Activated naive CD8-positive, alpha-beta T cell treated with anti-CD3 and anti-CD28 coated beads, Interleukin-2, amount 50 U/mL, for 16 hours (primary cell): ENCODE measurements around the gene BRI3.

ENCODE experiments used
- DNase-seq: peaks from one replicate; pipeline ENCODE4 v3.0.0-alpha.2; 2020; ENCODE audit warnings: low read depth, low spot score

The BRI3 gene

GRCh38 chr7:98252425-98253054, 28.9 kb upstream of the BRI3 start:
- no peak for DNase-seq

DNA sequence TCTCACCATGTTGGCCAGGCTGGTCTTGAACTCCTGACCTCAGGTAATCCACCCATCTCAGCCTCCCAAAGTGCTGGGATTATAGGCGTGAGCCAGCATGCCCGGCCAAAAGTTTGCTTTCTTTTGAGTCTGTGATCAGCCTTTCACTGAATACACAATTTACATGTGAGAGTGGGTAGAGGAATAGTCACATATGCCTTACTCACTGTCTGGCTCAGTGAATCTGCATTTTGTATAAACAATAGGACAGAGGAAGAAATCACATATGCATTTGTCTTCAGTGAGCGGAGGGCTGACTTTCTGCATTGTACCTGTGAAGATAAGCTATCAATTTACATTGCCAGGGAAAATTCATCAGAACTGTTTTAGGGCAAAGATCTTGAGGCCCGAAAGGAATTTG, 27.0 kb upstream of the BRI3 start:
- no peak for DNase-seq

DNA sequence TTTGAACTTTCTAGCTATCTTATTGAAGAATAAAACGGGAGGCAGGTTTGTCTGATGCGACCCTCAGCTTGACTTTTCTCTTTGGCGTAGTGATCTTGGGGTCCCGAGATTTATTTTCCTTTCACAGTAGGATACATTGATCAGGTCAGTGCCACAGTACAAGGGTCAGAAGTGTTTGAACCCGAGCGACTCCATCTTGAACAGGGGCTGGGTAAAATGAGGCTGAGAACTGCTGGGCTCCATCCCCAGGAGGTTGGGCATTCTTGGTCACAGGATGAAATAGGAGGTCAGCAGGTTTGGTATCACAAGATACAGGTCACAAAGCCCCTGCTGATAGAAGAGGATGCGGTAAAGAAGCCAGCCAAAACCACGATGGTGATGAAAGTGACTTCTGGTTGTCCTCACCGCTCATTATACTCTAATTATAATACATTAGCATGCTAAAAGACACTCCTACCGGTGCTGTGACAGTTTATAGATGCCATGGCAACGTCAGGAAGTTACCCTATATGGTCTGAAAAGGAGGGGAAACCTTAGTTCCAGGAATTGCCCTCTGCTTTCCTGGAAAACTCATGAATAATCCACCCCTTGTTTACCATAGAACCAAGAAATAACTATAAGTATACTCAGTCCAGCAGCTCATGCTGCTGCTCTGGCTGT, 26.4 kb upstream of the BRI3 start:
- DNase-seq, result no peak

DNA sequence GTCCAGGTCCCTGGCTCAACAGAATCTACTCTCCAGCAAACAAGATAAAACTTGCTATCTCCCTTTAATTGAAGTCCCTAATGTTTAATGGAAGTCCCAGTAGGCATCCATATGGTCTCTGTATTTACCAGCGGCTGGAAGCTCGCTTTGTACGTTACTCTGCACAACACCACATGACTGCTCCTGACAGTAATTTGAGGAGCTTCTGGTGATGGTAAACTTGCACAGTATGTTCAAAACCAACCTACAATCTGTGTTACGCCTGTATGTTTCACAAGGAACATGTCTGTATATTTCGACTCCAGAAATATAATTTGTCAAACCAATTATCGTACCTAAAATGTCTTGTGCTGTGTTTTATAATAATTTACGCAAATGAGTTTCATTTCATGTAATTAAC, 25.1 kb upstream of the BRI3 start:
- no peak for DNase-seq

DNA sequence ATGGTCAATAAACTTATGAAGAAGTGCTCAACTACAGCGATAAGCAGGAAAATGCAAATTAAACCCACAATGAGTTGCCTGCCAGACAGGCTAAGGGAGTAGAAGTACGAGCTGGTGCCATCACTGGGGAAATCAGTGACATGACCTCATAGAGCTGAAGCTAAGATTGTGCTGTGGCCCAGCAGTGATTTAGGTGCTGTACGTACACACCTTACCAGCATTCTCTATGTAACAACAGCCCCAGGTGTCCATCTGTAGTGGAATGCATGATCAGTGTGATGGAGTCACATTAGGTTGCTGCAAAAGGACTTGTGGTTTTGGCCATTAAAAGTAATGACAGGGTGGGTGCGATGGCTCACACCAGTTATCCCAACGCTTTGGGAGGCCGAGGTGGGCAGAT, 23.8 kb upstream of the BRI3 start:
- DNase-seq, result no peak

DNA sequence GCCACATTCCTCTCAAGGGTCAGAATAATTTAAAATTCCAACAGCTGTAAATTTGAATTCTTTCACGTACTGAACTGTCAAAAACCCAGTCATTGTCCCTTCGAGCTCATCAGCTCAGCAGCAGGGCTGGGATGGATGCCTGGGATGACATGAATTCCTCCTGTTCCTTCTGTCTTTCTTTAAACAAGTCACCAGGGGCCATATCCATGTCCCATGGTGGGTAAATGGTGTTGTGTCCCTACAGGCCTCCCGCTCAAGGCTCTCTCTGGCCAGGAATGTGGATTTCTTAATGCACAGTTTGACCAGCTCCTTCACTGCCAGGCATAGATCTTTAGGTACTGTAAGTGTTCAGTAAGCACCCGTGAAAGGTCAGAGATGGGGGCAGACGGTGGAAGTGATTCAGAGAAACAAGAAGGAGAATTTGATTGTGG, 15.6 kb upstream of the BRI3 start:
- no peak for DNase-seq

DNA sequence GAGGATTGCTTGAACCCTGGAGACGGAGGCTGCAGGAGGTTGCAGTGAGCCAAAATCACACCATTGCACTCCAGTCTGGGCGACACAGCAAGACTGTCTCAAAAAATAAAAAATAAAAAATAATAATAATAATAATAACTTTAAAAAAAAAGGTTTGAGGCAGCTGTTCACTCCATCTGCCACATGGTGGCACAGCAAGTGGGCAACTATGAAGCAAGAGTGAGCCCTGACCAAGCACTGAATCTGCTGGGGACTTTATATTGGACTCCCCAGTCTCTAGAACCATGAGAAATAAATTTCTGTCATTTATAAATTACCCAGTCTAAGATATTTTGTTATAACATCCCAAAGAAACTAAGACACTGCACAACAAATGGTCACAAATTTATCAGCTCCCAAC, 14.6 kb upstream of the BRI3 start:
- no peak for DNase-seq

DNA sequence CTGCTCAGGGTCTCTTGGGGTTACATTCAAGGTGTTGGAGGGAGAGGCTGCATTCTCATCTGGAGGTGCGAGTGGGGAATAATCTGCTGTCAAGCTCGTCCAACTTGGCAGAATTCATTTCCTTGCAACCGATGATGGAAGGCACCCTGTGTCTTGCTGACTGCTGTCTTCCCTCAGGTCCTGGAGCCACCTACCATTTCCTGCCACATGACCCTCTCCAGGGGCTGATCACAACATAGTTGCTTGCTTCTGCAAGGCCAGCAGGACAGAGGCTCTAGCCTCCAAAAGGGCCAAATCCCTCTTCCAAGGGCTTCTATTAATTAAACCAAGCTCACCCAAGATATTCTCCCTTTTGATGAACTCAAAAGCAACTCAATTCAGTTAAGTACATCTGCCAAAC, 14.2 kb upstream of the BRI3 start:
- DNase-seq, result no peak

- DNase-seq, result no peak
Observed at GRCh38 chr7:98276241-98276761, 5.2 kb upstream of the BRI3 start.

- DNase-seq, result no peak
Observed at GRCh38 chr7:98278408-98278807, 3.1 kb upstream of the BRI3 start.

DNA sequence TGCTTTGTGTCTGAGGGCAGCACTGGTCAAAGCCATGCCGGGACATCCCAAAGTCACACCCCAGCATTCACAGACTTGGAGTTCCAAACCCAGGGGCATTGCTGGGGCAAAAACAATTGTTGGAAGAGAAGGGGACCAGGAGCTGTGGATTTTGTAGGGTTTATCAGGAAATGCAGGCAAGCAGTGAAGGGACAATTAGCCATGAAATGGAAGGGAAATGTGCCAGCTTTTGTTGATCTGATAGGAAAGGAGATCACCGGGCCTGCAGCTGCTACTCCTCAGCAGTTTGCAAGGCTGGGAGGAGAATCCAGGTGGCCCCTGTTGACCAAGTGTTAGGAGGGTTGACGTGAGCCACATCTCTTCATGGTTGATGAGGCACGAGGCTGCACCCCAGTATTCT, 2.5 kb upstream of the BRI3 start:
- no peak for DNase-seq

DNA sequence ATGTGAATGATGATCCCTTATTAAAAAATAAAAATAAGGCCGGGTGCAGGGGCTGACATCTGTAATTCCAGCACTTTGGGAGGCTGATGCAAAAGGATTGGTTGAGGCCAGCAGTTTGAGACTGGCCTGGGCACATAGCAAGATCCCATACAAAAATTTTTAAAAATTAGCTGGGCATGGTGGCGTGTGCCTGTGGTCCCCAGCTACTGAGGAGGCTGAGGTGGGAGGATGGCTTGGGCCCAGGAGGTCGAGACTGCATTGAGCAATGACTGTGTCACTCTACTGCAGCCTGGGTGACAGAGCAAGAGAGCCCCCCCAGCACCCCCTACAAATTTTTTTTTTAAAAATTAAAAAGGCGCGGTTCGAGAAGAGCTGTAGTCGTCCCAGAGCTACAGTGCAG, 1.2 kb upstream of the BRI3 start:
- DNase-seq, result no peak

- peak; percentile 4 for DNase-seq
Observed at GRCh38 chr7:98281757-98282606, 496 bp downstream of the BRI3 start.

GRCh38 chr7:98282703-98283102, 1.2 kb downstream of the BRI3 start:
- no peak for DNase-seq

DNA sequence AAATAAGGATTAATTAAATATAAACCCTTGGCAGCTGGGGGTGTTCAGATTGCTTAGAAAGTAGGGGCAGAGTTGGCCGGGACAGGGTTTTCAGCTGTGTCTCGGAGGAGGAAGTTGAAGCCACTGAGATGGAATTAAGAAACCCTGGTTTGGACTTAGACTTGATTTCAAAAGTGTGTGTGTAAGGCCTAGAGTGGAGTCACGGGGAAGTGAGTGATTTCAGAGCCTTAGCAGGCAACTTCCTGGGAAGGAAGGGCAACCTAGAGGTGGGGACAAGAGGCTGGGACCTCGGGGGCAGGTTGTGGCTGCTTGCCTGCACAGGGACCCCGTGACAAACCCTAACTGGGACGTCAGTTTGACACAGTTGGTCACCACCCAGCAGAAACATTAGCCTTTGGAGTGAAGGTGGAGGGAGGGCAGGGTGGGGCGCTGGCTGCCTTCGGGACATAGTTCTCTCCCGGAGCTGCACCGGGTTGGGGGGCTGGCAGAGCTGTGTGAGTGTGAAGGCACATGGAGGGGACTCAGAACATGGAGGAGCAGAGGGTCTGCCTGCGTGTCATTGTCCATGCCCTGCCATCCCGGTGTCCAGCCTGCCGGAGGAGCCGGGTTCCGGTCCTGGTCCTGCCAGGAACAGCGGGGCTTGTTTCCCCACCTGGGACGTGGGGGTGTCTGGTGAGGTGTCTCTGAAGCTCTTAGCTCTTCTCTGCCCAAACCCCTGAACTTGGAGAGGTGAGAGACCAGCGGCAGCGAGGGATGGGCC, 1.8 kb downstream of the BRI3 start:
- DNase-seq, result no peak

GRCh38 chr7:98283887-98284222, 2.4 kb downstream of the BRI3 start:
- no peak for DNase-seq

GRCh38 chr7:98284335-98285036, 3.0 kb downstream of the BRI3 start:
- DNase-seq, result no peak

DNA sequence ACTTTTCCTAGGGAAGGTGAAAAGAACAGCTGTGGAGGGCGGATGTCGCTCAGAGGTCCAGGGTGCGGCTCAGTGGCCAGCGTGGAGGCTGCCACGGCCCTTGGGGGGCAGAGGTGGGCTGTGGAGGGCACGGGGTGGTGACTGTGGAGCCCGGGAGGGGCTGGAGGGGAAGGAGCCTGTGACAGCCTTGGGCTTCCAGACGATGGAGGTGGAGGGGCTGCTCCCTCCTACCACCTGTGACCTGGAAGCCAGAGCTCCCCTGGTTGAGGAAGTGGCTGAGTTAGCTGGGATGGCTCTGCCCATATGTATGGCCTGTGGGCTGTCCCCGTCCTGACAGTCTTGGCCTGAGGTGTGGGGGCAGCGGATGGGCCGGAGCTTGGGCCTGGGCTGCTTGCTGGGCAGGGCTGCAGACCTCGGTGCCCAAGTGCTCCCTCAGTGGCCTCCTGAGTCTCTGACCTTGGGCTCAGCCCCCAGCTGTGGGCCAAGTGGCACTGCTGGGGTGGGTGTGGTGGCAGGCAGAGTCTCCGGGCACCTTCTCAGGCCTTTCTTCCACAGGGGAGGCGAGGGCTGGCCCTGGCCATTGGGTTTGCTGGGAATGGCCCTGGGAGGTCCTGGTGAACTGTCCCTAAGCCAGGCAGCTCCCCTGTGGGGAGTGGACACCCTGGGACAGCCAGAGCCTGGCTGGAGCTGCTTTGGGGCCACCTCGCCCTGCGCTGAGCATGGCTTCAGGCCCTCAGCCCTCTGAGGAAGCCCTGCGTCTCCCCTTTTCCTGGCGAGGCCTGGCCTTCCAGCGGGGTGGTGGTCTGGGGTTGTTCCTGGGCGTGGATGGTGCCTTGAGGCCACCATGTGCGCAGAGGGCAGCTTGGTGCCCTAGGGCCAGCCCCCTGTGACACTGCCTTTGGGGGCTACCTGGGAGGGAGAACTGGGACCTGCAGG, 3.9 kb downstream of the BRI3 start:
- DNase-seq, result no peak

DNA sequence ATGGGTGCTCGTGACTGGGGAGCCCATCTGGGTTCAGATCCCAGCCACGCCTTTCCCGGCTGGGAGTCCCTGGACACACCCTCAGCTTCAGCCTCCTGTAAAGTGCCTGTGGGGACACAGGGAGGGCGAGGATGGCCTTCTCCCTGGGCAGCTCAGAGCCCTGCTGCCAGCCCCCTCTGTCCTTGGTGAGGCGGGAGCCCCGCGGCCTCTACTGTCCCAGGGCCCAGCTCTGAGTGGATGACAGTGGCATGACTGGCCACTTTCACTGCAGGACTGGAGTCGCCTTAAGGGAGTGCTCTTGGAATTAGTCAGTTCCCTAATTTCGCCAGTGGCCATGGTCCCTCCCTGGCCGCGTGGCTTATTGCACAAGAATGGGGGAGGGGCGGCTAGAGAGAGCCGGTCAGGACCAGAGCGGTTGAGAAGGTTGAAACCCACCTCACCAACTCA, 4.6 kb downstream of the BRI3 start:
- DNase-seq, result no peak
